ENCODE measurements around the gene INSR. TPM values are rescaled to one million over a fixed set of nuclear protein-coding genes. Genes with fewer than 3 reads are reported as not detected.
"Not testable (repeated sequence)": the region's sequence is repeated elsewhere in the genome, so short reads cannot be mapped to it uniquely, and the experiment has no call there.

The INSR gene
- total RNA-seq, 1 donor from 2014 or later: 27.3 TPM

GRCh38 chr19:7153022-7153421 is 141.2 kb downstream of the INSR start:
- peaks cover 14% of the 10 kb centered on the region for H3K36me3 Mint-ChIP-seq (ENCODE audit: unreplicated experiment)
- no peak for TF ChIP-seq CTCF (IDR thresholded peaks at IDR 0.05)
- H3K9me3 Mint-ChIP-seq (ENCODE audit: unreplicated experiment): no peaks in the 10 kb centered on the region
- H3K27ac Mint-ChIP-seq (ENCODE audit: unreplicated experiment): no peak overlapping the region
- H3K4me1 Mint-ChIP-seq (ENCODE audit: unreplicated experiment): peaks cover 5% of the 10 kb centered on the region
- no peak overlapping the region for H3K4me3 Mint-ChIP-seq (ENCODE audit: unreplicated experiment)
- no peak for DNase-seq (ENCODE audit: extremely low spot score, unreplicated experiment)
- no peaks in the 10 kb centered on the region for H3K27me3 Mint-ChIP-seq (ENCODE audit: unreplicated experiment)

- Mint-ChIP-seq H3K36me3 (ENCODE audit: unreplicated experiment) (peaks cover 14% of the 10 kb centered on the region), H3K27me3 (ENCODE audit: unreplicated experiment) (no peaks in the 10 kb centered on the region), H3K4me1 (ENCODE audit: unreplicated experiment) (peaks cover 2% of the 10 kb centered on the region), H3K9me3 (ENCODE audit: unreplicated experiment) (no peaks in the 10 kb centered on the region), H3K27ac (ENCODE audit: unreplicated experiment) (no peak overlapping the region), H3K4me3 (ENCODE audit: unreplicated experiment) (no peak overlapping the region)
- no peak for DNase-seq (ENCODE audit: extremely low spot score, unreplicated experiment)
- no peak for TF ChIP-seq CTCF (IDR thresholded peaks at IDR 0.05)
Observed at GRCh38 chr19:7152568-7152967, 141.6 kb downstream of the INSR start.

GRCh38 chr19:7149956-7150705 is 144.1 kb downstream of the INSR start:
- H3K27ac Mint-ChIP-seq (ENCODE audit: unreplicated experiment): no peak overlapping the region
- H3K9me3 Mint-ChIP-seq (ENCODE audit: unreplicated experiment): peaks cover 4% of the 10 kb centered on the region
- H3K27me3 Mint-ChIP-seq (ENCODE audit: unreplicated experiment): no peaks in the 10 kb centered on the region
- H3K4me1 Mint-ChIP-seq (ENCODE audit: unreplicated experiment): no peaks in the 10 kb centered on the region
- H3K36me3 Mint-ChIP-seq (ENCODE audit: unreplicated experiment): peaks cover 15% of the 10 kb centered on the region
- no peak for DNase-seq (ENCODE audit: extremely low spot score, unreplicated experiment)
- H3K4me3 Mint-ChIP-seq (ENCODE audit: unreplicated experiment): no peak overlapping the region
- no peak for TF ChIP-seq CTCF (IDR thresholded peaks at IDR 0.05)

GRCh38 chr19:7147119-7147675 is 147.0 kb downstream of the INSR start:
- H3K36me3 Mint-ChIP-seq (ENCODE audit: unreplicated experiment); DNase-seq (ENCODE audit: extremely low spot score, unreplicated experiment); H3K4me1 Mint-ChIP-seq (ENCODE audit: unreplicated experiment); H3K9me3 Mint-ChIP-seq (ENCODE audit: unreplicated experiment); H3K27ac Mint-ChIP-seq (ENCODE audit: unreplicated experiment); H3K27me3 Mint-ChIP-seq (ENCODE audit: unreplicated experiment); H3K4me3 Mint-ChIP-seq (ENCODE audit: unreplicated experiment): not testable (repeated sequence)

- not testable (repeated sequence) for H3K27me3 Mint-ChIP-seq (ENCODE audit: unreplicated experiment); DNase-seq (ENCODE audit: extremely low spot score, unreplicated experiment); H3K27ac Mint-ChIP-seq (ENCODE audit: unreplicated experiment); H3K4me1 Mint-ChIP-seq (ENCODE audit: unreplicated experiment); H3K4me3 Mint-ChIP-seq (ENCODE audit: unreplicated experiment); H3K9me3 Mint-ChIP-seq (ENCODE audit: unreplicated experiment)
- peaks cover 15% of the 10 kb centered on the region for H3K36me3 Mint-ChIP-seq (ENCODE audit: unreplicated experiment)
Observed at GRCh38 chr19:7146086-7146485, 148.1 kb downstream of the INSR start.

- no peaks in the 10 kb centered on the region for H3K27me3 Mint-ChIP-seq (ENCODE audit: unreplicated experiment)
- DNase-seq (ENCODE audit: extremely low spot score, unreplicated experiment): no peak
- peaks cover 4% of the 10 kb centered on the region for H3K9me3 Mint-ChIP-seq (ENCODE audit: unreplicated experiment)
- H3K4me3 Mint-ChIP-seq (ENCODE audit: unreplicated experiment): no peak overlapping the region
- H3K27ac Mint-ChIP-seq (ENCODE audit: unreplicated experiment): no peak overlapping the region
- H3K4me1 Mint-ChIP-seq (ENCODE audit: unreplicated experiment): no peaks in the 10 kb centered on the region
- no peak for TF ChIP-seq CTCF (IDR thresholded peaks at IDR 0.05)
- peaks cover 17% of the 10 kb centered on the region for H3K36me3 Mint-ChIP-seq (ENCODE audit: unreplicated experiment)
Observed at GRCh38 chr19:7145494-7145893, 148.7 kb downstream of the INSR start.

Measured in osteocyte (in vitro differentiated cells).